CD14-positive monocyte (primary cell): Measurements from ENCODE around the gene TMC7. TPM values are rescaled to one million over a fixed set of nuclear protein-coding genes. Genes with fewer than 3 reads are reported as not detected.

Experiments used
- DNase-seq, 3 donors: peaks; one replicate each; pipeline ENCODE4 v3.0.0-alpha.2; 2011 to 2022
- H2AFZ ChIP-seq: 2 replicates; pipeline ENCODE4 v1.6.0; 2012; ENCODE audit warnings: mild to moderate bottlenecking, low read depth, low read length, inconsistent platforms; ENCODE audit not compliant: insufficient read depth, poor library complexity, severe bottlenecking
- H3K27ac ChIP-seq, 2 donors: 1 replicate in 1 of 2; 2 replicates in 1 of 2; pipeline ENCODE4 v1.5.1; 2012 to 2013; ENCODE audit warnings: low read length in 2 of 2, control low read depth in 1 of 2, inconsistent platforms in 1 of 2, low read depth in 1 of 2, mild to moderate bottlenecking in 1 of 2
- H3K27me3 ChIP-seq, 2 donors: one replicate each; pipeline versions ENCODE4 v1.6.0 to v1.6.1; 2011 to 2013; ENCODE audit warnings: low read length in 2 of 2; ENCODE audit not compliant: control insufficient read depth in 2 of 2, insufficient read depth in 2 of 2
- H3K36me3 ChIP-seq, 2 donors: replicated peaks in 1 of 2; 1 replicate in 1 of 2; 2 replicates in 1 of 2; pipeline versions ENCODE4 v1.5.1 to v1.6.1; 2012 to 2013; ENCODE audit warnings: low read length in 2 of 2, control low read depth in 1 of 2, inconsistent platforms in 1 of 2, mild to moderate bottlenecking in 1 of 2; ENCODE audit not compliant: insufficient read depth in 2 of 2, control insufficient read depth in 1 of 2
- H3K4me1 ChIP-seq, 2 donors: 1 replicate in 1 of 2; 2 replicates in 1 of 2; pipeline versions ENCODE4 v1.5.1 to v1.6.1; 2012 to 2013; ENCODE audit warnings: low read length in 2 of 2, control low read depth in 1 of 2, inconsistent platforms in 1 of 2, mild to moderate bottlenecking in 1 of 2, moderate library complexity in 1 of 2; ENCODE audit not compliant: insufficient read depth in 2 of 2, control insufficient read depth in 1 of 2
- H3K4me2 ChIP-seq: replicated peaks from 2 replicates; pipeline ENCODE3; 2012; ENCODE audit warnings: low read length, moderate library complexity, mild to moderate bottlenecking; ENCODE audit not compliant: poor library complexity, severe bottlenecking; ENCODE audit errors: extremely low read depth
- H3K4me3 ChIP-seq, 3 experiments: fragments of 200-600 bp in 1 of 3; sonication (generic) in 1 of 3; replicated peaks in 1 of 3; 1 replicate in 2 of 3; 2 replicates in 1 of 3; pipeline ENCODE4 v1.5.1; 2011 to 2013; ENCODE audit warnings: low read length in 3 of 3, mild to moderate bottlenecking in 3 of 3, control low read depth in 2 of 3, low read depth in 2 of 3, inconsistent platforms in 1 of 3, moderate library complexity in 1 of 3
- H3K79me2 ChIP-seq: 2 replicates; pipeline ENCODE4 v1.6.0; 2012; ENCODE audit warnings: mild to moderate bottlenecking, control low read depth, inconsistent platforms, low read length, moderate library complexity; ENCODE audit not compliant: insufficient read depth
- H3K9ac ChIP-seq: 2 replicates; pipeline ENCODE4 v1.6.0; 2017; ENCODE audit warnings: low read length, mild to moderate bottlenecking; ENCODE audit not compliant: insufficient read depth, poor library complexity, severe bottlenecking
- H3K9me3 ChIP-seq, 2 donors: replicated peaks in 1 of 2; 1 replicate in 1 of 2; 2 replicates in 1 of 2; pipeline versions ENCODE4 v1.5.1 to v1.6.1; 2012 to 2013; ENCODE audit warnings: low read length in 2 of 2, control low read depth in 1 of 2; ENCODE audit not compliant: control insufficient read depth in 1 of 2, insufficient read depth in 1 of 2
- H4K20me1 ChIP-seq: 2 replicates; pipeline ENCODE4 v1.6.0; 2012; ENCODE audit warnings: mild to moderate bottlenecking, low read length, control low read depth, moderate library complexity; ENCODE audit not compliant: insufficient read depth
- H3K27ac Mint-ChIP-seq, 7 donors: one replicate each; pipeline ENCODE4 v1.8.0; 2020; ENCODE audit warnings: mild to moderate bottlenecking in 7 of 7, mixed read lengths in 7 of 7, moderate library complexity in 6 of 7, inconsistent platforms in 2 of 7
- H3K27me3 Mint-ChIP-seq, 3 donors: one replicate each; pipeline ENCODE4 v1.8.0; 2021 to 2022; ENCODE audit warnings: low read depth in 3 of 3, mild to moderate bottlenecking in 3 of 3, mixed read lengths in 3 of 3, moderate library complexity in 3 of 3, inconsistent platforms in 1 of 3
- H3K36me3 Mint-ChIP-seq, 2 donors: one replicate each; pipeline ENCODE4 v1.8.0; 2020; ENCODE audit warnings: mixed read lengths in 2 of 2, inconsistent platforms in 1 of 2, mild to moderate bottlenecking in 1 of 2
- H3K4me1 Mint-ChIP-seq: one replicate; pipeline ENCODE4 v1.8.0; 2020; ENCODE audit warnings: mild to moderate bottlenecking, mixed read lengths
- H3K4me3 Mint-ChIP-seq, 2 donors: one replicate each; pipeline ENCODE4 v1.8.0; 2020; ENCODE audit warnings: mild to moderate bottlenecking in 2 of 2, mixed read lengths in 2 of 2, moderate library complexity in 1 of 2
- H3K9me3 Mint-ChIP-seq, 7 donors: one replicate each; pipeline ENCODE4 v1.8.0; 2020 to 2022; ENCODE audit warnings: mixed read lengths in 7 of 7, mild to moderate bottlenecking in 6 of 7, moderate library complexity in 6 of 7, inconsistent platforms in 2 of 7
- CTCF ChIP-seq: fragments of 200-600 bp; IDR thresholded peaks from one replicate; pipeline ENCODE4 v1.8.0; 2022; ENCODE audit warnings: antibody characterized with exemption, mild to moderate bottlenecking
- WGBS: methylation state at CpG from one replicate; pipeline ENCODE4 v1.1.5; 2013; ENCODE audit warnings: missing lambda C conversion rate; ENCODE audit not compliant: insufficient coverage; 5-methylcytosine and 5-hydroxymethylcytosine counted together
- intact Hi-C, 2 donors: fragments of 100-400 bp; cut with micrococcal nuclease; formaldehyde crosslinking; loops; one replicate each; pipeline versions ENCODE4 v1.15.0 to v1.15.1; 2023
- polyA plus RNA-seq, 3 donors: library from polyadenylated mRNA; depleted of rRNA in 1 of 3; unstranded in 2 of 3; stranded (reverse) in 1 of 3; fragments of 300-500 nt in 2 of 3; fragments of >200 nt in 1 of 3; fragmentation: Illumina TruSeq in 2 of 3; gene quantifications; 1 replicate in 2 of 3; 2 replicates in 1 of 3; pipeline ENCODE4 v1.2.3, GENCODE V29; 2012 to 2021

TMC7 gene
- polyA plus RNA-seq, 3 donors, result not detected

GRCh38 chr16:19077879-19078278 lies 94.1 kb downstream of the TMC7 start:
- H3K27me3 Mint-ChIP-seq, result no peaks in the 10 kb centered on the region
- WGBS, result 83% methylated on average over 1 of the region's 6 CpGs
- Histone ChIP-seq H3K36me3 (peaks cover 39 to 71% of the 10 kb centered on the region in 2 donors), H3K27ac (no peak overlapping the region), H4K20me1 (no peaks in the 10 kb centered on the region), H3K79me2 (no peaks in the 10 kb centered on the region), H3K4me1 (peaks cover 11 to 13% of the 10 kb centered on the region in 2 donors), H3K4me3 (no peak overlapping the region), H3K27me3 (no peaks in the 10 kb centered on the region), H2AFZ (no peak overlapping the region), H3K4me2 (no peak overlapping the region), H3K9me3 (no peaks in the 10 kb centered on the region), H3K9ac (no peak overlapping the region)
- peaks cover 54 to 72% of the 10 kb centered on the region in 2 donors for H3K36me3 Mint-ChIP-seq
- H3K4me1 Mint-ChIP-seq, result peaks cover 10% of the 10 kb centered on the region
- H3K27ac Mint-ChIP-seq, result no peak overlapping the region
- no peak for TF ChIP-seq CTCF
- H3K4me3 Mint-ChIP-seq, result no peak overlapping the region
- no peak for DNase-seq
- peaks cover 0 to 5% (median 0%) of the 10 kb centered on the region in 7 donors for H3K9me3 Mint-ChIP-seq
- intact Hi-C loops, result loop anchor here in 1 of 2 donors (10.0 kb wide), 1 partner anchor 103 kb away; no protein-coding TSS in a partner anchor

- no peak overlapping the region for H3K27ac ChIP-seq
- Mint-ChIP-seq H3K9me3 (peaks cover 0 to 5% (median 0%) of the 10 kb centered on the region in 7 donors), H3K27ac (no peak overlapping the region), H3K4me1 (peaks cover 13% of the 10 kb centered on the region), H3K36me3 (peaks cover 23 to 25% of the 10 kb centered on the region in 2 donors), H3K4me3 (no peak overlapping the region), H3K27me3 (peaks cover 14 to 16% (median 16%) of the 10 kb centered on the region in 3 donors)
- H3K79me2 ChIP-seq, result no peaks in the 10 kb centered on the region
- WGBS, result no CpG with 5 or more reads among the region's 1 CpG
- H3K9ac ChIP-seq, result no peak overlapping the region
- peaks cover 9 to 30% of the 10 kb centered on the region in 2 donors for H3K36me3 ChIP-seq
- TF ChIP-seq CTCF, result no peak
- no peaks in the 10 kb centered on the region for H3K9me3 ChIP-seq
- no peak overlapping the region for H3K4me2 ChIP-seq
- no peak overlapping the region for H3K4me3 ChIP-seq
- no peak for DNase-seq
- no peaks in the 10 kb centered on the region for H4K20me1 ChIP-seq
- no peak overlapping the region for H2AFZ ChIP-seq
- intact Hi-C loops, result loop anchor here (5.0 to 10.0 kb wide), 2 partner anchors 419 to 801 kb away; partner anchors contain the start of gene GPRC5B (in 1 of the 2)
- H3K27me3 ChIP-seq, result peaks cover 0 to 19% of the 10 kb centered on the region in 2 donors
- H3K4me1 ChIP-seq, result peaks cover 14% of the 10 kb centered on the region in 2 donors
These were observed 99.9 kb downstream of the TMC7 start for GRCh38 chr16:19083670-19084069.
